NCI-H446 treated with DMSO at 0.1 percent for 48 hours (cell line): ENCODE data around the gene TSNAX.

Source experiments
- DNase-seq: peaks from one replicate; lab custom pipeline; 2025; lab: John Stamatoyannopoulos, UW

TSNAX gene

DNA sequence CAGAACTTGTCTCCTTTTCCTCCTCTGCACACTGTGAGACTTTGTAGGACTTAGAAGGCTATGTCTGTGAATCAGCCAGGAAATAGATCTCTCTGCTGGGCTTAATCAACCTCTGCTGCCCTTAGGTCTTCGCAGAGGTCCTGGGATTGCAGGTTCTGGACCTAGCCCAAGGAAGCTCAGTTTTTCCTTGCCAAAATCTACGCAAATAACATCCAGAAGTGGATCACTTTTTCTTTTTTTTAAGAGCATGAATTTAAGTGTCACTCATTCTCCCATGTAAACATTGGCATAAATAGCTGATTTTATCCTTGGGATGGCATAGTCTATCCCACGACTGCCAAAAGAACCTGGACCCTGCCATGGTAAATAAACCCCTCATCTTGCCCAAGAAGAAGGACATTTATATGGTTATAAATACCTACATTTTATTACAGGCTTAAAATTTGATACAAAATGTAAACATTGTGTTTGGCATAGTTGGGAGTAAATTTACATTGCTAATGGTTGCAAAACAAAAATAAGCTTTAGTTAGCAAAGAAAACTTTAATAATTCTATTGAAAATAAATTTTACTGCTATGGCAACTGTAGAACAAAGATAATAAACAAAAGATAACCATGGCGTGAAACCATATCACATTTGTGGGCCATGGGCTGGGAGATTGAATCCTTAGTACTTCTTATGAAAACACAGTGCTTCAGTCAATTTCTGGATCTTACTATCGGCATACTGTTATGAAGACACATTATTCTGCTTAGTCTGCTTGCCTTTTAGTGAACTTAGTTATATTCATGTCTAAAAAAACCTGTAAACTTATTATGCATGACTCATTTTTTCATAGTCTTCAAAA, 73.6 kb downstream of the TSNAX start:
- no peak for DNase-seq

DNA sequence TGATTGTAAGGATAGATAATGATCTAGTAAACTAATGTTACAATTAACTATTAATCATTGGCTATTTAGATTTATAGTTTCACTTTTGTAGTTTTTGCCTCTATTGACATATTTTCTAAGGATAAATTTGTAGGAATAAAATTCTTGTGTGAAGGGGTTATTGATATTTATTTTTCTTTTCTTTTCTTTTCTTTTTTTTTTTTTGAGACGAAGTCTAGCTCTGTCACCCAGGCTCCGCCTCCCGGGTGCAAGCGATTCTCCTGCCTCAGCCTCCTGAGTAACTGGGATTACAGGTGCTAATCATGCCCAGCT, 74.2 kb downstream of the TSNAX start:
- no peak for DNase-seq

DNA sequence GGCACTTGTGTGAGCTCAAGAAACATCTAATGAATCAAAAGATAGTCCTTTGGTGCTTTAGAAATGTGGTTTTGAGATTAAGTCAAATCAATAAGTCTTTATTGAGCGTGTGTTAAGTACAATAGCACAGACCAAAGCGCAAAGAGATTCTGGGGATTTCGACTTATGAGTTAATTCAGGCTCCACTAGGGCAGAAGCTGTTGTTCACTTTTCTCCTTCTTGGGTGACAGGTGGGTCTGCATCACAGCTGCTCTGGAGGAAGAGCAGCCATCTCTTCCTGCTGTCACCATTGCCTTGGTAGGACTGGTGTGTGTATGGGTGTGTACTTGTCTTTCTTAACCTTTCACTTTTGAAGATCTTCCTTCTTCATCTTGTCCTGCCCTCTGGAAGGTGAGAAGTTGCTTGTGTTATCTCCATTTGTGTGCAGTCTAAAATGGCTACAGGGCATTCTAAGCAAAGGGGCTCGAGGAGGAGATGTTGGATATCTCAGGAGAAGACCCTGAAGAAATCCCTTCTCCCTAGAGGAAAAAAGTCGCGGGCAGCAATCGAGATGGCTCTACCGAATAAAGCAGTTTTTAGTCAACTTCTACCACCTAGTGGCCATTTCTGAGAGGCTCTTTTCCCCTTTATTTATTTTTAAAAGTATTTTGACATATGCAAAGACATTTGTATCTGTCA, 75.3 kb downstream of the TSNAX start:
- DNase-seq: peak; percentile 60

DNA sequence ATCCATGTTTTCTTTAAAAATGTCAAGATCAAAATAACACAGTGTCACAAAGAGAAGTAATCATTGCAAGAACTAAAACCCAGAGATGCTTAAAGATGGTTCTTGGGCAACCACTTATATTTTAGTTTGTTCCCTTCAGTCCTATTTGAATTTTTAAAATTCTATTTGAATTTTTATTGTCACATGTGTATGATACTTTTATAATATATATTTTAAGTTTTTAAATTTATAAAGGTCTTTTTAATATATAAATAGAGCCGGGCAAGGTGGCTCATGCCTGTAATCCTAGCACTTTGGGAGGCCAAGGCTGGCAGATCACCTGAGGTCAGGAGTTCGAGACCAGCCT, 75.8 kb downstream of the TSNAX start:
- DNase-seq: no peak

DNA sequence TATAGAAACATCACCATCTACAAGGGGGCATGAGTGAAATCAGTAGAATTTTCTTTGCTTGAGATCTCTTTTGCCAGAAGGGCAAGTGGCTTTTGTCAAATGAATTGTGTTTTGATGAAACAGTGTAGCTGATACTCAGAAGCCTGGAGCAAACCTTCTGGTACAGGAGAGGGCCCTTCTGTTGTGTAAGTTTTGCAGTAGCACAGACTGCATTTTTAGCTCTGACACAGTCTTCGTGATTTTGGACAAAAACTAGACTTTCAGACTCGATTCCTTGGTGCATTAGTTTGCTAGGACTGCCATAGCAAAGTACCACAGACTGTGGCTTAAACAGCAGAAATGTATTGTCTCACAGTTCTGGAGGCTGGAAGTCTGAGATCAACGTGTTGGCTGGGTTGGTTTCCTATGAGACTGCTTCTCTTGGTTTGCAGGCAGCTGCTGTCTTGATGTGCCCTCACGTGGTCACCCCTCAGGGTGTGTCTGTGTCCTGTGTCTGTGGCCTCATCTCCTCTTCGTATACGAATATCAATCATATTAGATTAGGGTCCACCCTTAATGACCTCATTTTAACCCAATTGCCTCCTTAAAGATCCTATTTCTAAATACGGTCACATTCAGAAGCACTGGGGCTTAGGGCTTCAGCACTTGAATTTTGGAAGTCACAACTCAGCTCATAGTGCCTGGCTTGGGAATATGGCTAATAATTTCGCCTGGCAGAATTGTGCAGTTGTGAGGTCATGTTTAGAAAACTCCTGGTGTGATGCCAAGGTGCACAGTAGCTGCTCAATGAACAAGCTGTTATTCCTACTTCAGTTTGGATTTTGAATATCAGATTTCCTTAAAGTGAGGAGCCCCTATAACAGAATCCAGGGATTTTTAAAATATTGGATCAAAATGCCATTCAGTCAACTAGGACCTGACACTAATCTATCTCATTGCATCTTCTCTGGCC, 77.0 kb downstream of the TSNAX start:
- peak; percentile 41 for DNase-seq

DNA sequence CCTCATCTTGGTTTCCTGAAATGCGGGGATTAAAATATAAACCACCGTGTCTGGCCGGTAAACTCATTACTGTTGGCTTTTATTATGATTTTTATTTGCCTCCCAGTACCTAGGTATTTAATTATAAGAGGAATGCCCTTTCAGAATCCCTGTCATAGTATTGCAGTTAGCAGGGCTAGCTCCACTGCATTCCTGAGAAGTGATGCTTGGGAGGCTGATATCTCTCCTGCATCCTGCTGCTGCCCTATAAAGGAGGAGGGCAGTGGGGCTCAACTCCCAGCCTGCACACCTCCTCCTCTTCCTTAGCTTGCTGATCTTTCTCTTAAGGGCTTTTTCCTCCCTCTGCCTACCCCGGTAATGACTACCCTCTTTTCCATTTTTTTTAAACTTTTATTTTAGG, 78.2 kb downstream of the TSNAX start:
- no peak for DNase-seq

DNA sequence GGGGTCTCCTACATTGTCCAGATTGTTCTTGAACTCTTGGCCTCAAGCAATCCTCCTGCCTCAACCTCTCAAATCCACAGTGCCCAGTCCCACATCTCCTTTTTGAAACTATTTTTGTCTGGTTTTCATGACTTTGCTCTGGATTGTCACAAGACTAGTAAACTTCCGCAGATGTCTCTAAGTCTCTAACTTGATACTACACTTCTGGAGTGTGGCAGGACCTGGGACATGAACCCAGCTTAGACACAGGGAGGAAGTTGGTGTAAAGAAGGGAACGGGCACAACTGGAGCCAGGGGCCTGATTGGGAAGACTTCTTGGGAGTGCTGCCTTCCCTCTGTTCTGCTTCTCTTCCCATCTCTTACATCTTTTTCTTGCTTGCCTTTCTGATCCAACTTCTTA, 81.9 kb downstream of the TSNAX start:
- DNase-seq: no peak

DNA sequence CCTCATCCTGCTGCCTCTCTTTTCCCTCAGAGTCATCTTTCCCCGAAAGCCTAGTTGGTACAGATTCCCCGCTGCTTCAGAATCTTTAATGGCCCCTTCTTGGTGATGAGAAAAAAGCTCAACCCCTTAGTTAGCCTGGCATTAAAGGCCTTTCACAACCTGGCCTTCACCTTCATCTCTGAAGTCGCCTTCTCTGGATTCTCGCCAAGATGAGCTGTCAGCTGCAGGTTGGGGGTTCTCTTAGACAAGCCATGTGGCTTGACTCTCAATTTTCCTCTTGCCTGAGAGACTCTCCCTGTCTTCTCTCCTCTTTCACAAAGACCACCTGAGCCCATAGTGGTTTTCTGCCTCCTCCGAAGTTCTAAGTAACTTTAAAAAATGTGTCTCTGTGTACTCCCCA, 82.6 kb downstream of the TSNAX start:
- DNase-seq: no peak

DNA sequence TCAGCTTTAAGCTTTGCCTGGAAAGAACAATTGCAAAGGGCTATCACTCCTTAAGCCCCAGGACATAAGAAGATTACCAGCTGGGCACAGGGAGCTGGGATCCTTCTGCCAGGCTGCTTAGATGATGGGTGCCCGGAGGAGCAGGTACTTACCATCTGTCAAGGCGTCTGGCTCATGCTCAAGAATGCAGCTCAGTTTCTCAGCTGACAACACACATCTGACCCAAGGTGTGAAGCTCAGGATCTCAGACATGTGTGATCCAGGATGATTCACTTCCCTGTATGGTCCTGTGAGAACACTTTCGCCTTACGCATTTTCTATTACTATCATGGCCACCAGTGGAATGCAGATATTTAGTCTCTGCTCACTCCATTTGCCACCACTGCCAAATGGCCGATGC, 83.4 kb downstream of the TSNAX start:
- DNase-seq: no peak

DNA sequence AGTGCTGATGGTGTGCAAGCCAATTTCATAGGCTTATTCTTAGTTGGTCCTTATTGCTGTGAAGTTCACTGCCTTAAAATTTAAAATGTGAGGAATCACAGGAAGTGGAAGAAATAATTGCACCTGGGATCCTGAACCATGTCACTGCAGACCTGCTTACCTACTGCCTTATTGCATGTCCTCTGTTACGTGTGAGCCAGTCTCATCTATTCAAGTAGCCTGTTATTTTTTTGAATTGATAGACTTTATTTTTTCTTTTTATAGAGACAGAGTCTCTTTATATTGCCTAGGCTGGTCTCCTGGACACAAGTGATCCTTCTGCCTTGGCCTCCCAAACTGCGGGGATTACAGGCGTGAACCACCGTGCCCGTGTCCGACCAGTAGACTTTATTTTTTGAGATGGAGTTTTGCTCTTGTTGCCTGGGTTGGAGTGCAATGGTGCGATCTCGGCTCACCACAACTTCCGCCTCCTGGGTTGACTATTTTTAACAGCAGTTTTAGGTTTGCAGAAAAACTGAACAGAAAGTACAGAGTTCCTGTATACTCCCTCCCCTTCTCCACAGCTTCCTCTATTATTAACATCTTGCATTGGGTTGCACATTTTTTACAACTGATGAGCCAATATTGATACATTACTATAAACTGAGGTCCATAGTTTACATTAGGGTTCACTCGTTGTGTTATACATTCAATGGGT, 84.1 kb downstream of the TSNAX start:
- DNase-seq: no peak

DNA sequence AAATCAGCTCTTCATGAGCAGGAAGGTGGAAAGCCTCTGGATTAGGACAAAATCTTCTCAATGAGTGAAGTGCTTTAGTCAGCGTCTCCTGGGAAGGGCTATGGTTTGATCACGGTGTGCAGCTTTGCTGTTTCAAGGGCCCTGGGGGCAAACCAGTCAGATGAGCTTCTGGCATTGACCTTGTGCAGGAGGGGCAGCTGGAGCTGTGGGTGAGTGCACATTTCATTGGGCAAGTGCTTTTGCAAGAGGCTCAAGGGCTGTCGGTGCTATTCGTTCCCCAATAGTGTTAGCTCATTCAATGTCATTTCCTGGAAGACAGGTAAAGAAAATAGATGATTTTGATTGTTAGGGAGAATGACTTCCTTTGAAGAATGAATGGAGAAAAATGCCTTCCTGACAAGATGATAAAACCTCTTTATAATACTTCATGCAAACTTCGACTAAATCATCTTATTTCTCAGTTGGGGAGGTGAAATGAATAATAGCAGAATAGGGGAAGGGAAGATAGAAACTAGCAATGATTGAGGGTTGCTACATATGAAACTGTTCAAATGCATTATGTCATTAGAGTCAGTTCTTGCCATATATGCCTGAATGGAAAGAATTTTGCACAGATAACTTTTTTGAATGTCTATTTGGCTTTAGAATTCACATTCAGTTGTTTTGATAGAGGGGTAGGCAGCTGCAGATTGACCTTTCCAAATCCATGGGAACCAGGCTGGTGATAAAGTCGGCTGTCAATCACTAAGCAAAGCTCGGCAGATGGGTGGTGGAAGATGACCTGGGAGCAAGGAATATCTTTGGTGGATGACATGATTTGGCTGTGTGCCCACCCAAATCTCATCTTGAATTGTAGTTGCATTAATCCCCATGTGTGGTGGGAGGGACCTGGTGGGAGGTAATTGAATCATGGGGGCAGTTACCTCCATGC, 85.2 kb downstream of the TSNAX start:
- DNase-seq: no peak
